Right lobe of liver (tissue), 6 donors: Measurements from ENCODE around the gene RAD50. TPM values are rescaled to one million over a fixed set of nuclear protein-coding genes. Genes with fewer than 3 reads are reported as not detected.
A peak's percentile ranks its signal among the peaks of the same experiment; 100 is the strongest.

ENCODE experiments used
- ATAC-seq, 4 donors: fragments of 200-7000 bp; cut with Tn5 transposase; one replicate each; pipeline ENCODE4 v1.9.1; 2020; ENCODE audit warnings: mild to moderate bottlenecking in 4 of 4, moderate library complexity in 4 of 4
- DNase-seq, 3 donors: peaks; one replicate each; pipeline ENCODE4 v3.0.0-alpha.2; 2020
- H3K27ac ChIP-seq, 3 donors: fragments of 200-600 bp; one replicate each; pipeline ENCODE4 v1.8.0; 2022
- H3K27me3 ChIP-seq, 2 donors: fragments of 200-600 bp; one replicate each; pipeline ENCODE4 v1.8.0; 2022
- H3K36me3 ChIP-seq, 4 donors: fragments of 200-600 bp; sonication (generic) in 1 of 4; one replicate each; pipeline versions ENCODE4 v1.5.1 to v1.8.0; 2017 to 2022; ENCODE audit warnings: control low read depth in 1 of 4
- H3K4me1 ChIP-seq, 4 donors: fragments of 200-600 bp; sonication (generic) in 1 of 4; one replicate each; pipeline versions ENCODE4 v1.5.1 to v1.8.0; 2017 to 2022; ENCODE audit warnings: control low read depth in 1 of 4
- H3K4me3 ChIP-seq, 3 donors: fragments of 200-600 bp; one replicate each; pipeline ENCODE4 v1.8.0; 2022
- H3K9me3 ChIP-seq, 4 donors: fragments of 200-600 bp; sonication (generic) in 1 of 4; one replicate each; pipeline versions ENCODE4 v1.5.1 to v1.8.0; 2017 to 2022; ENCODE audit warnings: control low read depth in 1 of 4
- CTCF ChIP-seq, 4 donors: fragments of 200-600 bp in 3 of 4; fragments of 450-650 bp in 1 of 4; IDR thresholded peaks; one replicate each; pipeline versions ENCODE4 v1.5.1 to v1.8.0; 2016 to 2022; ENCODE audit warnings: antibody characterized with exemption in 4 of 4, mild to moderate bottlenecking in 2 of 4
- POLR2A ChIP-seq: fragments of 450-650 bp; IDR thresholded peaks from one replicate; pipeline ENCODE4 v1.6.1; 2017; ENCODE audit warnings: antibody characterized with exemption, mild to moderate bottlenecking
- WGBS: methylation state at CpG from one replicate; pipeline ENCODE4 v1.1.6; 2018; ENCODE audit warnings: low coverage, low lambda C conversion rate; ENCODE audit not compliant: insufficient coverage; ENCODE audit errors: missing lambda C conversion rate; 5-methylcytosine and 5-hydroxymethylcytosine counted together
- intact Hi-C, 2 donors: fragments of 100-400 bp; cut with DNase I; formaldehyde crosslinking; loops; one replicate each; pipeline versions ENCODE4 v1.11.2 to v1.14.1; 2022
- total RNA-seq, 6 experiments: library from RNA; depleted of rRNA in 2 of 6; stranded (reverse); fragments of >200 nt in 2 of 6; fragmentation: NEBNext Ultra II Directional in 3 of 6; extraction: Animal tissue kit (Norgen Biotek cat#: 25700) in 3 of 6; gene quantifications; one replicate each; pipeline versions ENCODE4 v1.1.0 to v1.2.4, GENCODE V29; 2016 to 2023
- donor health status: DM: no; HTN: yes; CAD: no.
- donor health status: DM: no; HTN: no; CAD: no.
- donor health status: DM: no; HTN: no; CAD: no.
- donor health status: DM: no; HTN: yes; CAD: no.
- donor health status: DM: no; HTN: yes; CAD: no.

The RAD50 gene
- total RNA-seq, 6 experiments from 2014 or later: 14.1 to 27.7 (median 17.9) TPM

DNA sequence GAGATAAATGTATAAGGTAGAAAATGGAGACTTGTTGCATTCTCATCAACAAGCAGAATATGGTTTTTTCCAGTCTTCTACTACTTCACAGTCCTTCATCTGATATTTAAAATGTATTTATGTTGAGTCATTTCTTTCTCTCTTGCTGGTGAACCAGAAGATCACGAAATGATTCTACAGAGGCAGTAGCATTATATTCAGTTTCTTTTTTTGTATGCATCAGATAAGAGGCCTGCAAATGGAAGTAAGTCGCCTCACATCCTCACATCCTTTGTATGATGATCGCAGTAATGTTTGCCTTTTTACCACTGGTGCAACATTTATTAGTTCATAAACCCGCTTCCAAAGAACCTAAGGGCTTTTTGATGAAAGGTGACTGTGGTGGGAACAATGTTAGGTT lies 79.1 kb downstream of the RAD50 start:
- no peak for ATAC-seq
- WGBS: 73% methylated on average over 4 of the region's 4 CpGs
- intact Hi-C loops: no loop called here

GRCh38 chr5:132637241-132637640 lies 80.5 kb downstream of the RAD50 start:
- Histone ChIP-seq H3K27ac (no peak overlapping the region), H3K36me3 (peaks cover 0 to 43% (median 16%) of the 10 kb centered on the region in 4 donors), H3K9me3 (no peaks in the 10 kb centered on the region), H3K4me1 (peaks cover 0 to 7% (median 0%) of the 10 kb centered on the region in 4 donors), H3K4me3 (no peak overlapping the region), H3K27me3 (no peaks in the 10 kb centered on the region)
- intact Hi-C loops: no loop called here
- TF ChIP-seq POLR2A (no peak), CTCF (IDR thresholded peaks at IDR 0.05) (no peak)
- no peak for DNase-seq
- WGBS: 91% methylated on average over 4 of the region's 4 CpGs
- no peak for ATAC-seq

More for the DNA sequence above, 79.1 kb downstream of the RAD50 start:
- TF ChIP-seq CTCF (IDR thresholded peaks at IDR 0.05) (no peak), POLR2A (no peak)
- no peak overlapping the region for H3K27ac ChIP-seq
- DNase-seq: no peak
- H3K27me3 ChIP-seq: no peaks in the 10 kb centered on the region
- no peak overlapping the region for H3K4me3 ChIP-seq
- no peaks in the 10 kb centered on the region for H3K9me3 ChIP-seq
- peaks cover 0 to under 1% (median 0%) of the 10 kb centered on the region in 4 donors for H3K4me1 ChIP-seq
- peaks cover 0 to 37% (median 16%) of the 10 kb centered on the region in 4 donors for H3K36me3 ChIP-seq

DNA sequence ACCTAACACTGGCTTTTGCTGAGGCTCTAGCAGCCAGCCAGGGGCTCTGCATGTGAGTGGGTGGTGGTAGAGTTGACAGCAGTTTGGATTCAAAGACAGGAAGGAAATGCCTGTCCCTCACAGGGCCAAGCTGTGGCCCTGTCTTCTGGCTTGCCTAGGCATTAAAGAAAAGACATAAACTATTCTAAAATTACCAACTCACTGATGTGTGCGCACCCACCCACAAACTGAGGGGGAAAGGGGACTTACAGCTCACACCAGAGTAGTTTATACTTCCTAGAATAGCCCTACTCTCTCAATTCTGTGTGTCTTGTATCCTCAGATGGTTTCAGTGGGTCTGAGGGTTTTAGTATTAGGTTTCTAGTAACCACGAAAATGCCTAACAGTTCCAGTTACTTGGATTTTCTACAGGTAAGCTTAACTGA lies 82.9 kb downstream of the RAD50 start:
- no peaks in the 10 kb centered on the region for H3K9me3 ChIP-seq
- H3K4me1 ChIP-seq: peaks cover 0 to 7% (median 0%) of the 10 kb centered on the region in 4 donors
- ATAC-seq: no peak
- WGBS: 63% methylated on average over 1 of the region's 2 CpGs
- H3K4me3 ChIP-seq: no peak overlapping the region
- H3K36me3 ChIP-seq: peaks cover 0 to 43% (median 15%) of the 10 kb centered on the region in 4 donors
- intact Hi-C loops: no loop called here
- no peak for DNase-seq
- no peak for TF ChIP-seq POLR2A
- H3K27me3 ChIP-seq: no peaks in the 10 kb centered on the region
- no peak overlapping the region for H3K27ac ChIP-seq

DNA sequence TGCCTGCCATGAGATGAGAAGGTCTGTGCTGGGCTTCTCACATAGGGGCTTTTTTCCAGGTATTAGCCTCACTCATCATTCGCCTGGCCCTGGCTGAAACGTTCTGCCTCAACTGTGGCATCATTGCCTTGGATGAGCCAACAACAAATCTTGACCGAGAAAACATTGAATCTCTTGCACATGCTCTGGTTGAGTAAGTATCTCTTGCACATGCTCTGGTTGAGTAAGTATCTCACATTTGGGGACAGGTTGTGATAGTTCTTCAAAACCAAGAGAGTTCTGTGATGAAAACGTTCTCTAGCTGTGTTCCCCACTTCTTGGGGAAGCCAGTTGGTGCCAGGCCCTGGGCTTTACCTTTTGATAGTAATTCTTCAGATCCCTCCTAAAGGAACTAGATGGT lies 83.8 kb downstream of the RAD50 start:
- Histone ChIP-seq H3K4me1 (peaks cover 0 to 7% (median 0%) of the 10 kb centered on the region in 4 donors), H3K27ac (no peak overlapping the region), H3K27me3 (no peaks in the 10 kb centered on the region), H3K36me3 (peaks cover 0 to 43% (median 15%) of the 10 kb centered on the region in 4 donors), H3K4me3 (no peak overlapping the region), H3K9me3 (no peaks in the 10 kb centered on the region)
- DNase-seq: no peak
- no peak for TF ChIP-seq CTCF (IDR thresholded peaks at IDR 0.05)
- TF ChIP-seq POLR2A: no peak
- no peak for ATAC-seq
- intact Hi-C loops: no loop called here
- no CpG with 5 or more reads among the region's 4 CpGs for WGBS

DNA sequence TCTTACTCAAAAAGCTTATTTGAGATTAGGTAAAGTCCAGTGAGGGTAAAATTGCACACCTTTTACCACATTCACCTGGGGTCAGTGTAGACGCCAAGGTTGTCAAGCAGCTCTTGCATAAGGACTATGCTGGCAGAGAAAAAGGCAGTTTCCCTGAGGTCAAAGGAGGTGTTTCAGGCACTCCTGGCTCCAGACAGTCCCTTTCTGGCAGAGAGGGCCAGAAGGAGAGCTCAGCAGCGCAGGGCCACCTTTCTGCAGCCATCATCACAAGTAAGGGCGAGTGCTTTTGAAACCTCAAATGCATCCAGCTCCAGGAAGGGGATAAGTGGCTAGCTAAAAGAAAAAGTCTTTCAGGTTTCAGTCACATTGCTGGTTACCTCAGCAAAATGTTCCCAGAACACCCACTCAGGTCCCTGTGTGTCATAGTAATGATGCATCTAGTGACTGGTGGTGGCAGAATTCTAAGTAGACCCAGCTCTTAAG lies 84.5 kb downstream of the RAD50 start:
- Histone ChIP-seq H3K4me1 (peaks cover 0 to 7% (median 0%) of the 10 kb centered on the region in 4 donors), H3K27ac (no peak overlapping the region), H3K36me3 (peaks cover 0 to 43% (median 15%) of the 10 kb centered on the region in 4 donors), H3K4me3 (no peak overlapping the region), H3K9me3 (no peaks in the 10 kb centered on the region), H3K27me3 (no peaks in the 10 kb centered on the region)
- DNase-seq (peak in 1 of 3 donors; percentile 78), ATAC-seq (peak; percentile 31 to 92 (median 56))
- TF ChIP-seq POLR2A: no peak
- no peak for TF ChIP-seq CTCF (IDR thresholded peaks at IDR 0.05)
- WGBS: no CpG with 5 or more reads among the region's 3 CpGs
- intact Hi-C loops: no loop called here
